K562 (cell line): ENCODE data around the gene MICU1. TPM values are rescaled to one million over a fixed set of nuclear protein-coding genes. Genes with fewer than 3 reads are reported as not detected.

ENCODE experiments used
- ARNT ChIP-seq, 2 experiments: fragments of 450-650 bp; IDR thresholded peaks; 2 replicates each; pipeline ENCODE4 v1.6.1; 2016; ENCODE audit warnings: mild to moderate bottlenecking in 1 of 2
- ATF3 ChIP-seq, 2 experiments: fragments of 450-650 bp in 1 of 2; sonication (generic) in 1 of 2; formaldehyde crosslinking in 1 of 2; IDR thresholded peaks in 1 of 2; conservative IDR thresholded peaks in 1 of 2; 2 replicates each; pipeline versions ENCODE4 v1.6.1 to v1.8.1; 2016 to 2023; ENCODE audit warnings: mild to moderate bottlenecking in 2 of 2, moderate library complexity in 2 of 2, inconsistent platforms in 1 of 2, missing genetic modification reagents in 1 of 2
- ATF6 ChIP-seq: sonication (generic); formaldehyde crosslinking; IDR thresholded peaks from 2 replicates; pipeline ENCODE4 v1.4.0; 2020; ENCODE audit warnings: mild to moderate bottlenecking, missing genetic modification reagents
- BACH1 ChIP-seq: fragments of 200-800 bp; sonication (Bioruptor generic); IDR thresholded peaks from 2 replicates; pipeline ENCODE4 v1.6.1; 2016; ENCODE audit warnings: missing genetic modification characterization, missing compliant biosample characterization
- CXXC5 ChIP-seq: fragments of 250-450 bp; sonication (Bioruptor Pico); IDR thresholded peaks from 2 replicates; pipeline ENCODE4 v1.8.0; 2022; ENCODE audit warnings: inconsistent platforms, mild to moderate bottlenecking, moderate library complexity
- DPF2 ChIP-seq: fragments of 450-650 bp; IDR thresholded peaks from 2 replicates; pipeline ENCODE4 v1.6.1; 2016
- EHMT2 ChIP-seq: fragments of 450-650 bp; IDR thresholded peaks from 2 replicates; pipeline ENCODE4 v1.6.1; 2018; ENCODE audit warnings: antibody characterized with exemption
- FOSL1 ChIP-seq: fragments of 200-800 bp; sonication (Bioruptor generic); conservative IDR thresholded peaks from 2 replicates; pipeline ENCODE4 v1.6.1; 2016; ENCODE audit warnings: missing genetic modification characterization, missing compliant biosample characterization
- JUN ChIP-seq, 2 experiments: sonication (generic) in 1 of 2; formaldehyde crosslinking in 1 of 2; IDR thresholded peaks; 2 replicates each; pipeline versions ENCODE4 v1.6.1 to v1.8.0; 2012 to 2022; ENCODE audit warnings: borderline replicate concordance in 2 of 2, mild to moderate bottlenecking in 2 of 2, improper control_type of control experiment in 1 of 2, low read depth in 1 of 2, low read length in 1 of 2, missing genetic modification reagents in 1 of 2
- L3MBTL2 ChIP-seq: fragments of 450-650 bp; IDR thresholded peaks from 2 replicates; pipeline ENCODE4 v1.6.1; 2016; ENCODE audit warnings: mild to moderate bottlenecking, moderate library complexity
- MAFF ChIP-seq: IDR thresholded peaks from 2 replicates; pipeline ENCODE4 v1.6.1; 2012; ENCODE audit warnings: low read length, improper control_type of control experiment
- MAFK ChIP-seq: IDR thresholded peaks from 2 replicates; pipeline ENCODE4 v1.6.1; 2011; ENCODE audit warnings: low read length, improper control_type of control experiment
- PREB ChIP-seq: sonication (generic); formaldehyde crosslinking; IDR thresholded peaks from 2 replicates; pipeline ENCODE4 v1.8.1; 2023; ENCODE audit warnings: mild to moderate bottlenecking, missing genetic modification reagents
- SAFB2 ChIP-seq: fragments of 200-400 bp; formaldehyde crosslinking; IDR thresholded peaks from 2 replicates; pipeline ENCODE4 v1.6.1; 2018; ENCODE audit warnings: borderline replicate concordance, low read length, low read depth, moderate library complexity; ENCODE audit not compliant: severe bottlenecking
- SMARCE1 ChIP-seq: fragments of 450-650 bp; IDR thresholded peaks from 2 replicates; pipeline ENCODE4 v1.7.1; 2016; ENCODE audit warnings: mild to moderate bottlenecking
- STAG1 ChIP-seq: sonication (generic); formaldehyde crosslinking; IDR thresholded peaks from 2 replicates; pipeline ENCODE4 v1.5.0; 2020; ENCODE audit warnings: missing genetic modification reagents, borderline replicate concordance
- YY1 ChIP-seq, 3 experiments: IDR thresholded peaks; 2 replicates each; pipeline ENCODE4 v1.6.1; 2011; ENCODE audit warnings: low read length in 2 of 3, mild to moderate bottlenecking in 2 of 3, moderate library complexity in 2 of 3, borderline replicate concordance in 1 of 3, control low read depth in 1 of 3, low read depth in 1 of 3; ENCODE audit not compliant: insufficient read depth in 3 of 3, insufficient replicate concordance in 2 of 3, control insufficient read depth in 1 of 3, insufficient read length in 1 of 3; ENCODE audit errors: extremely low read depth in 1 of 3
- ZFPM2 ChIP-seq: fragments of 250-450 bp; sonication (Bioruptor Pico); IDR thresholded peaks from 2 replicates; pipeline ENCODE4 v1.5.1; 2022; ENCODE audit warnings: mild to moderate bottlenecking
- ZNF449 ChIP-seq: fragments of 250-450 bp; sonication (Bioruptor Pico); IDR thresholded peaks from 2 replicates; pipeline ENCODE4 v1.8.0; 2022; ENCODE audit warnings: moderate library complexity, mild to moderate bottlenecking, inconsistent platforms
- polyA plus RNA-seq, 8 experiments: library from polyadenylated mRNA; depleted of rRNA in 4 of 8; stranded (reverse) in 5 of 8; unstranded in 3 of 8; fragments of >200 nt; fragmentation: Nextera tagmentation in 2 of 8; fragmentation: Illumina TruSeq in 1 of 8; extraction: Ambion mirVana in 2 of 8; extraction: Trizol in 1 of 8; gene quantifications; 2 replicates each; pipeline versions ENCODE4 v1.2.1 to v1.2.3, GENCODE V29; 2011 to 2014; ENCODE audit warnings: inconsistent platforms in 1 of 8, missing spikeins in 1 of 8
- total RNA-seq, 7 experiments: library from RNA; depleted of rRNA in 6 of 7; stranded (reverse); fragments of >200 nt in 6 of 7; fragmentation: Illumina TruSeq in 2 of 7; extraction: Trizol in 2 of 7; gene quantifications; 2 replicates each; pipeline versions ENCODE4 v1.2.1 to v1.2.3, GENCODE V29; 2011 to 2021; ENCODE audit warnings: low replicate concordance in 1 of 7

MICU1 gene
- total and polyA plus RNA-seq, 9 of the 15 experiments (the other 6 are each of a cell fraction or from before 2014, with no cell fraction given) = 29.3 to 76.8 (median 48.4) TPM

GRCh38 chr10:72659694-72660093 is 33.8 kb upstream of the MICU1 start (continued):
- no peak for TF ChIP-seq ATF6 (CRISPR knock-in tag)
- TF ChIP-seq CXXC5 (CRISPR knock-in tag) = 0 out of 2 replicates have a peak, but pooled peaks have one; percentile 16
- TF ChIP-seq YY1 (IDR thresholded peaks at IDR 0.05; ENCODE audit: borderline replicate concordance in 1 of 3, control insufficient read depth in 1 of 3, extremely low read depth in 1 of 3, insufficient read depth in 3 of 3, insufficient read length in 1 of 3, insufficient replicate concordance in 2 of 3, low read depth in 1 of 3, low read length in 2 of 3) = peak in 1 of 3 experiments; percentile 44
- TF ChIP-seq MAFK = peak; percentile 89
- TF ChIP-seq STAG1 (CRISPR knock-in tag) = no peak
- TF ChIP-seq BACH1 (tag) = peak; percentile 81; the same call in 1 of the 2 replicates
- no peak for TF ChIP-seq ZFPM2 (CRISPR knock-in tag)
- TF ChIP-seq JUN (IDR thresholded peaks at IDR 0.05; ENCODE audit: borderline replicate concordance, low read depth, low read length) = peak; percentile 23; the same call in 1 of the 2 replicates
- no peak for TF ChIP-seq JUN (CRISPR knock-in tag; IDR thresholded peaks at IDR 0.05; ENCODE audit: borderline replicate concordance)
- TF ChIP-seq SAFB2 = no peak
- peak; percentile 46; the same call in 1 of the 2 replicates for TF ChIP-seq EHMT2
- peak; percentile 94 for TF ChIP-seq MAFF
- TF ChIP-seq ATF3 (IDR thresholded peaks at IDR 0.05) = peak; percentile 63
- no peak for TF ChIP-seq ATF3 (CRISPR knock-in tag; conservative IDR thresholded peaks at IDR 0.05)
- peak; percentile 69 for TF ChIP-seq FOSL1 (tag)
- peak; percentile 41; the same call in 1 of the 2 replicates for TF ChIP-seq SMARCE1
- TF ChIP-seq PREB = no peak
- TF ChIP-seq DPF2 = peak; percentile 79
- no peak for TF ChIP-seq ZNF449 (CRISPR knock-in tag)
- TF ChIP-seq L3MBTL2 = peak; percentile 98
- peak in 1 of 2 experiments; percentile 57; a peak in 1 of 4 replicates for TF ChIP-seq ARNT (IDR thresholded peaks at IDR 0.05)
